GM19372 (cell line): Measurements from ENCODE around the gene SHISA8.

ENCODE experiments used
- ATAC-seq: cut with Tn5 transposase; IDR thresholded peaks from one replicate; pipeline ENCODE4 v1.9.1; 2021; ENCODE audit warnings: mild to moderate bottlenecking, low read depth, moderate library complexity; ENCODE audit not compliant: unreplicated experiment

SHISA8 gene

GRCh38 chr22:41915786-41916493 lies 1.1 kb upstream of the SHISA8 start:
- ATAC-seq, result no peak

DNA sequence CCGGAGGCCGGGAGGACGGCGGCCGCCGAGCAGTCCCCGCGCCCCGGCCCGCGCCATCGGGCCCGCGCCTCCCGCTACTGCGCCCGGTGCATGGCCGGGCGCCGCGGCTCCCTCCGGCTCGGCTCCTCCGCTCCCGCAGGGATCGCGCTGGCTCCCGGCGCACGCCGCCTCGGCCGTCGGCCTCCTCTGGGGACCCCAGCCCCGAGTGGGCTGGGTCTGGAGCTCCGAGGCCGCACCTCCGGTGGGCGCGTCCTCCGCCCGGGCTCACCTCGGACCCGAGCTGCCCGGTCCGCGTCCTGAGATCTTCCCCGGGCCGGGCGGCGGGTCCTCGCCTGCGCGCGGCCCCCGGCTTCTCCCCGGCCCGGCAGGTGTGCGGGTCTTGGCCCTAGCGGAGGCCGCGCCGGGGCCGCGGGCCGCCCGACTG lies 251 bp downstream of the SHISA8 start:
- no peak for ATAC-seq

DNA sequence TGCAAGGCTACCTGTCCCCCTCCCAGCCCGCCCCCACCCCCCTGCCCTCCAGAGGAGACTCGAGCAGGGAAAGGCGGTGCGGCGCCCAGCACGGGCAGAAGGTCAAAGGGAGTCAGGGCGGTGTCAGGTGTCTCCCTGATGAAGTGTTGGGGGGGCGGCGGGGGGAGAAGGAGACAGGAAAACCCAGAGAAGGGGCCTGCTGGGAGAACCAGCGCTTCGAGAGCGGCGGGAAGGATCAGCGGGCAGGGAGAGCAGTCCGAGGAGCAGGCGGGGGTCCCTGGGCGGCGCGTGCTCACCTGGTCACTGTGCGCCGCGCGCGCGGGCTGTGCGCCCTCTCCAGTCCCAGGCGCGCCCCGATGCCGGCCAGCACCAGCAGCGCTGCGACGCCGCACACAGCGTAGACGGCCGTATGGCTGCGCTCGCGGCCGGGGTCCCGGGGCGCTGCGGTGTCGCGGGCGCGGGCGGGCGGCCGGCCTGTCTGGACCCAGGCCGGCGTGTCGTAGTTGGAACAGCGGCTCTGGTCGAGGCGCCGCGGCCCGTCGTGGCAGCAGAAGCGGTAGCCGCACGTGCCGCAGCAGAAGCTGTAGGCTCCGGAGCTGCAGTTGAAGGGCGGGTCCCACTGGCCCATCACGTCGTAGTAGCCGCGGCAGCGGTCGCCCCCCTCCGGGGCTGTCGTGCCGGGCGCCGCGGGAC lies 886 bp downstream of the SHISA8 start:
- no peak for ATAC-seq

DNA sequence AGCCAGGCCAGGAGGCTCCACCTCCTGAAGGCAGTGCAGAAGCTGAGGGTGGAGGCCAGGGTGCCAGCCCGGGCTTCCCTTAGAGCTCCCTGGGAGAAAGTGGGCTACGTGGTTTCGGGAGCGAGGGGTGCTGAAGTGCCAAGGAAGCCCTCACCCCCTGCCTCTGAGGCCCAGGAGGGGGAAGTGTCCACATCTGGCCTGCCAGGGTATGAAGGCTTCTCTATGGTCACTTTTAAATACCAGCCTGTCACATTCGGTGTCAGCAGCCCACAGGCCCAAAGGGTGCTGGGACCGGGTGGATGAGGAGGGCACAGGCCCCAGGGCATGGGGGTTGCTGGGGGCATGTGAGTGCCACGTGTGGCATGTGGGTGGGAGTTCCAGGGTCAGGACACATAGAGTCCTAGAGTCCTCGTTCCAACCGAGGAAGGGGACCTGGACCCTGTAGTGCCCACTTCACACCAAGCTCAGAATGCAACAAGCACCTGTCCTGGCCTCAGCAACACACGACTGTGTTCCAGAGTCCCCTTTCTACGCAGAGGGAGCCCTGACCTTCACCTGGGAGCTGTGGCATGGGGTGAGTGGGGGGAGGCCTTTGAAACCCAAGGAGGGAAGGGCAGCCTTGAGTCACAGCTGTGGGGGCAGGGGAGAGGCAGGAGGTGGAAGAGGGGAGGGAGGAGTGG lies 1.7 kb downstream of the SHISA8 start:
- no peak for ATAC-seq

- no peak for ATAC-seq
Observed at GRCh38 chr22:41912338-41913039, 2.4 kb downstream of the SHISA8 start.

GRCh38 chr22:41911001-41911611 lies 3.8 kb downstream of the SHISA8 start:
- ATAC-seq, result no peak

- ATAC-seq, result no peak
Observed at GRCh38 chr22:41910050-41911000, 4.5 kb downstream of the SHISA8 start.

DNA sequence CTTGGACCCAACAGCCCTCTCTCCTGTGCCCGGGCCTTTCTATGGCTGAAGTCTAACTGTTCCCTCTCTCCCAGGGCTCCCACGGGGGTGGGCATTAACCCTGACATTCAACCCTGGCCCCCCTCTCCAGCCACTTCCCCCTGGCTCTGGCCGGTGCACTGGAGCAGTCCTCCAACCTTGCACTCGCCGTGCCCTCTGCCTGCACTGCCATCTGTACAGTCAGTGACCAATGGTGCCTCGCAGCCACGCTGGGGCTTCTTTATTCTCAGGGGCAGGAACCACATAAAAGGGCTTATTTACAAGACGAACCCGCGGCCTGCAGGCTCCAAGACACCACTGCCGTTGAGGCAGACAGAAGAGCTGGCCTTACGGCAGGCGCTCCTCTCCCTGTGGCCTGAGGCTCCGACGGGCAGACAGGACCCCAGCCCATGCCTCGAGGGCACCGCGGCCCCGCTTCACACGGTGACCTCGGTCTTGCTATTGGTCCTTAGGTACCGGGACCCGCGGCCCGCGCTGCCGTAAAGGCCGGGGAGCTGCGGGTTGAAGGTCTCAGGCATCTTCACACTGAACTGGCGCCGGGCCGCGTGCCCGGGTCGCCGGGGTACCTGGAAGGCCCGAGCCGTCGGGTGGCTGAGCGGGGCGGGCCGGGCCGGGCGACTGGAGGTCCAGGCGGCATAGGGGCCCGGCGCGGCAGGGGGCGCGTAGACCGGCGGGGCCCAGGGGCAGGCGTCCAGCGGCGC lies 5.4 kb downstream of the SHISA8 start:
- no peak for ATAC-seq

- no peak for ATAC-seq
Observed at GRCh38 chr22:41908411-41909309, 6.2 kb downstream of the SHISA8 start.

- ATAC-seq, result no peak
Observed at GRCh38 chr22:41907436-41908401, 7.2 kb downstream of the SHISA8 start.

DNA sequence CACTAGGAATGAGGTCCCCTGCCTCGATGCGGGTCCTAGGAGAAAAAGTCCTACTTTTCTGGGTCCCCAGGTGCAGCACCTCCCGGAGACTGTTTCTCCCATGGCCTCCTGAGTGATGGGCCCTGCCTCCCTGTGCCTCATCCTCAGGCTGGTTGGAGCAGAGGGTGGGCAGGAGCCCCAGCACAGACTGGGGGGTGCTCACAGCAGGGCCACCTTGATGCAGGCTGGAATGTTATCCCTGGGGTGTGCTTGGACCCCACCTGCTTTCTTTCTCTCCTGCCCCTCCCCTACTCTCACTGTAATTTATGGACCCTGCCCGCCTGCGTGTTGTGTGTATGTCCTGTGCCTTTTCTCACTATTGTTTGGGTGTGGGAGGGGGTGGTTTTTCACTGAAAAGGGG lies 8.1 kb downstream of the SHISA8 start:
- ATAC-seq, result no peak

- ATAC-seq, result no peak
Observed at GRCh38 chr22:41905411-41906202, 9.3 kb downstream of the SHISA8 start.

GRCh38 chr22:41904450-41905410 lies 10.1 kb downstream of the SHISA8 start:
- ATAC-seq, result no peak

GRCh38 chr22:41902932-41903421 lies 11.9 kb downstream of the SHISA8 start:
- no peak for ATAC-seq

DNA sequence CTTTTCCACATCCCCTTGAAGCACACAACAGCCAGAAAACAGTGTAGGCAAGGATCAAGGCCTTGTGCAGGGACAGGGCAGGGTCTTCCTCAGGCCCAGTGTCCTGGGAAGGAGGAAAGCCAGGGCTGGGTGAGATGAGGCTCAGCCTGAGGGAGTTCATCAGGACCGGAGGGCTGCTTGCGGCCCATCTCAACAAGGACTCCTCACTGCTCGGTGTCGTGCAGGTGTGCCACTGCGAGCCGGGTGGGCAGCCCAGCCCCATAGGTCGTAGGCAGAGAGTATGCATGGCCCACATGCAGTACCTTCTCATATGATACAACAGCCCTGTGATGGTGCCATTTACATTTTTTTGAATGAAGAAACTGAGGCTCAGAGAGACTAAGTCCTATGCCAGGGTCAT lies 12.9 kb downstream of the SHISA8 start:
- ATAC-seq, result no peak
